ENCODE data around the gene MTHFS.

DNA sequence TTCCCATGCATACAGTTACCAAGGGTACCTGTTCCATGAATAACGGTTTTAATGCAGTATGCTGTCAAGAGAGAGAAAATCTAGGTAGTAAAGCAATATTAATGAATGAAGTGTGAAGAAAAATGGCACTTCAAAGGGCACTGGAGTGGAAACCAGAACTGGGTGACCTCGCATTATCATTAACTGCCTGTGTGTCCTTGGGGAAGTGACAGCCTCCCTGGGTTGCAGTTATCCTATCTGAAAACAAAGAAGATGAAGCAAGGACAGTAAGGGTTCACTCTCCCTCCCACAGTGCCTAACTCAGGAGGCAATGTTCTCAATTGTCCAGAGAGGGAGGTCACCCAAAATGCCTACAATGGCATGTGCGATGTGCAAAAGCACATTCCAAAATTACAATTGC is 15.1 kb downstream of the MTHFS start:
- TF ChIP-seq, protein P1, sequence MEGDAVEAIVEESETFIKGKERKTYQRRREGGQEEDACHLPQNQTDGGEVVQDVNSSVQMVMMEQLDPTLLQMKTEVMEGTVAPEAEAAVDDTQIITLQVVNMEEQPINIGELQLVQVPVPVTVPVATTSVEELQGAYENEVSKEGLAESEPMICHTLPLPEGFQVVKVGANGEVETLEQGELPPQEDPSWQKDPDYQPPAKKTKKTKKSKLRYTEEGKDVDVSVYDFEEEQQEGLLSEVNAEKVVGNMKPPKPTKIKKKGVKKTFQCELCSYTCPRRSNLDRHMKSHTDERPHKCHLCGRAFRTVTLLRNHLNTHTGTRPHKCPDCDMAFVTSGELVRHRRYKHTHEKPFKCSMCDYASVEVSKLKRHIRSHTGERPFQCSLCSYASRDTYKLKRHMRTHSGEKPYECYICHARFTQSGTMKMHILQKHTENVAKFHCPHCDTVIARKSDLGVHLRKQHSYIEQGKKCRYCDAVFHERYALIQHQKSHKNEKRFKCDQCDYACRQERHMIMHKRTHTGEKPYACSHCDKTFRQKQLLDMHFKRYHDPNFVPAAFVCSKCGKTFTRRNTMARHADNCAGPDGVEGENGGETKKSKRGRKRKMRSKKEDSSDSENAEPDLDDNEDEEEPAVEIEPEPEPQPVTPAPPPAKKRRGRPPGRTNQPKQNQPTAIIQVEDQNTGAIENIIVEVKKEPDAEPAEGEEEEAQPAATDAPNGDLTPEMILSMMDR (IDR thresholded peaks at IDR 0.05; ENCODE audit: extremely low read depth in 1 of 2, insufficient read depth in 1 of 2, low read depth in 1 of 2, low read length in 2 of 2): no peak
- TF ChIP-seq POLR2AphosphoS5 (IDR thresholded peaks at IDR 0.05; ENCODE audit: insufficient read depth, low read depth, low read length) (no peak), POLR2A (IDR thresholded peaks at IDR 0.05; ENCODE audit: low read depth, low read length) (no peak), EZH2 (IDR thresholded peaks at IDR 0.05; ENCODE audit: borderline replicate concordance, low read depth, low read length, severe bottlenecking) (no peak)
- TF ChIP-seq, protein P2, sequence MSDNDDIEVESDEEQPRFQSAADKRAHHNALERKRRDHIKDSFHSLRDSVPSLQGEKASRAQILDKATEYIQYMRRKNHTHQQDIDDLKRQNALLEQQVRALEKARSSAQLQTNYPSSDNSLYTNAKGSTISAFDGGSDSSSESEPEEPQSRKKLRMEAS (IDR thresholded peaks at IDR 0.05; ENCODE audit: insufficient read depth, insufficient read length): no peak

Data from endothelial cell of umbilical vein (primary cell).